ENCODE data around the gene P2RY6.

DNA sequence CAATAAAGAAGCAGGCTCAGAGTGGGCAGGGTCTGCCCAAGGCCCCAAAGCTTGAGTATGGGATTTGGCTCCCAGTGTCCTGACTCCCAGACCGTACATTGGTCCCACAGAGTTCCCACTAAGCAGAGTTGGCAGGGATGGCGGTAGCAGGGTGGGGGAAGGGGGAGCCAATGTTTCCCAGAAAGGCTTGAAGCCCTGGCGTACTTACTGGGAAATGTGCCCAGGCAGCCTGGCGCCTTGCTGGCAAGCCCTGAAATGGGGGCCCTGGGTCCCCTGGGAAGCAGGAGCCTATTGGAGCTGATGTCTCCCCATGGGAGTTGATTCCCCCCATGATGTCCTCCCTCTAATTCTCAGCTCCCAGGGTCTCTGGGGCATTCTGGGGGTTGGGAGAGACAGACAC, 45.2 kb downstream of the P2RY6 start:
- TF ChIP-seq SUZ12 (IDR thresholded peaks at IDR 0.05) (no peak), FOXK2 (IDR thresholded peaks at IDR 0.05) (no peak), HDGF (IDR thresholded peaks at IDR 0.05; ENCODE audit: borderline replicate concordance) (no peak), NFRKB (IDR thresholded peaks at IDR 0.05) (no peak), SP1 (IDR thresholded peaks at IDR 0.05) (no peak), FOXM1 (IDR thresholded peaks at IDR 0.05; ENCODE audit: borderline replicate concordance) (no peak), BHLHE40 (IDR thresholded peaks at IDR 0.05; ENCODE audit: borderline replicate concordance) (no peak), PKNOX1 (IDR thresholded peaks at IDR 0.05) (no peak), L3MBTL2 (conservative IDR thresholded peaks at IDR 0.05) (no peak), FOXA1 (IDR thresholded peaks at IDR 0.05) (no peak), ARNT (IDR thresholded peaks at IDR 0.05) (no peak), ZNF384 (IDR thresholded peaks at IDR 0.05) (no peak), ELF4 (IDR thresholded peaks at IDR 0.05) (no peak), LEF1 (IDR thresholded peaks at IDR 0.05; ENCODE audit: borderline replicate concordance) (no peak)

Measured in HEK293T (cell line).